OCI-LY3 (cell line): Measurements from ENCODE around the gene MAP1B.

Experiments
- CTCF ChIP-seq: fragments of 200-600, 300-600 bp; sonication (generic); IDR thresholded peaks from 2 replicates; pipeline ENCODE4 v1.5.1; 2014; ENCODE audit warnings: antibody characterized with exemption, low read length, low read depth
- EZH2phosphoT487 ChIP-seq: fragments of 200-600 bp; shearing (Covaris generic); IDR thresholded peaks from 2 replicates; pipeline ENCODE4 v1.6.1; 2018; ENCODE audit warnings: antibody characterized with exemption, mixed run types, low read depth

GRCh38 chr5:72167257-72167656, 60.0 kb downstream of the MAP1B start:
- TF ChIP-seq EZH2phosphoT487 (no peak), CTCF (no peak)
